Kidney tubule cell (primary cell): Measurements from ENCODE around the gene FHL5.
"Not testable (repeated sequence)": the region's sequence is repeated elsewhere in the genome, so short reads cannot be mapped to it uniquely, and the experiment has no call there.

Experiments used
- DNase-seq: peaks from one replicate; pipeline ENCODE4 v3.0.0-alpha.2; 2018; ENCODE audit warnings: low spot score

Gene FHL5

DNA sequence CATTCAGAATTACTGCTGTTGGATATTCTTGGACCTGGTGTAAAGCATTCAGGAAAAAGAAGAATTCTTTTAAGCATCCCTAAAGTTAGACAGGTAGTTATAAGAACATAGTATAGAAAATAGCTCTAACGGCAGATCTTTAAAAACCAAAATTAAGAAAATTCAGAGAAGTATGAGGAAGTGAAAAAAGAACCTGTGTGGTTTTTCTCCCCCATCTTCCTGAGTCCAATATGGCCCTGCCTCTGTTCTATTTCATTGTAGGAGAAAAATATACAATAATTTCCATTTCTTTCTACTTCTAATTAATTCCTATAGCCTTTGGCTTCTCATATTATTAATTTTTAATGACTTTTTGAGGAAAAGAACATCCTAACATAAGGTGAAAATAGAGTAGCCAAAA, 47.1 kb downstream of the FHL5 start:
- no peak for DNase-seq

DNA sequence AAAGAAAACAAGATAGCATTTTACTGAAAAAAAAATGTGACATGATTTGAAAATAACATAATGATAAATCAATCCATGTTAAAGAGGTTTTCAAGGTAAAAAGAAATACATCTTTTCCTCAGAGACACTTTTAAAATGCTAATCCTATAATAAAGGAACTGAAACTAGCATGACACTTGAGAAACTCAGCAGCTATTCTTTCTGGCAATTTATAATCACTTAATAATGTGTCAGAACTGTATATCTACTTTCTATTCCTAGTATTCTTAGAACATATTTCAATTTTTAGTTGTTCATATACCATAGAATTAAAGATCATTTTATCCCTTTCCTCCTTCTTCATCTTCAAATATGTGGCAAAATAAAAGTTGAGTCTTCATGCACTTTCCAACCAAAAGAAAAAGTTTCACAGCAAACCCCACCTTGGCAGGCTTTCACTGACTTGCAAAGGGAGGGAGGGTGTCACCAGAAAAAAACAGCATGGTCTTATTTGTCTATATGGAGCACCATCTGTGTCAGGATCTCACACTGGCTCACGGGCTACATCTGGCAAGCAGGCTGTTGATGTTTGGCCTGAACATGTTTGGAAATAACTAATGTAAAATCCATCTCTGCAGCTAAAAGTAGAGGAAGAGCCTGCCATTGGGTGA, 48.5 kb downstream of the FHL5 start:
- DNase-seq, result no peak

DNA sequence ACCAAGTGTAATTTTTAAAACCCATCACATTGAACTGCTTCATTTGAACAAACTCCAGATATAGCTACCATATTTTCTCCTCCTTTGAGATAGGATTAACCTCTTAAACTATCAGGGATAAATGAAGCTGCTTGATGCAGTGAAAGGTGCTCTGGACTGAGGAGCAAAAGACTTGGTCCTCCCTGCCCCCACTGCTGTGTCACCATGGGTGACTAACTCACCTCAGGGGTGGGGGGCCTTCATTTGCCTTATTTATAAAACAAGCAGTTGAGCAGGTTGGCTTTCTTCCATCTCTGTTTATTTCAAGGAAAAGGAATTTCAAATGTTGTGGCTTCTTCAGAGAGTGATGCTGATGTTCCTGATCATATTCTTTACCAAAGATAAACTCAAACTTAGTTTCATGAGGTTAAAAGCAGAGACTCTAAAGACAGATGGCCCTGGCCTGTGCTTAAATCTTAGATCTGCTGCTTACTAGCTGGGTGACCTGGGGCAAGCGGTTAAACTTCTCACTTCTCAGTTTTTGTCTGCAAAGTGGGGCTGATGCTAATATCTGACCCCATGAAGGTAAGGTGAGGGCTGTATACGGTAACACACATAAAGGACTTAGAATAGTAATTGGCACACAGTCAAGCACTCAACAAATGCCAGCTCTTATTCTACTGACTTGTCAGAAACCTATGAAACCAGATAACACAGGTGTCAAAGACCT, 50.5 kb downstream of the FHL5 start:
- DNase-seq, result no peak

DNA sequence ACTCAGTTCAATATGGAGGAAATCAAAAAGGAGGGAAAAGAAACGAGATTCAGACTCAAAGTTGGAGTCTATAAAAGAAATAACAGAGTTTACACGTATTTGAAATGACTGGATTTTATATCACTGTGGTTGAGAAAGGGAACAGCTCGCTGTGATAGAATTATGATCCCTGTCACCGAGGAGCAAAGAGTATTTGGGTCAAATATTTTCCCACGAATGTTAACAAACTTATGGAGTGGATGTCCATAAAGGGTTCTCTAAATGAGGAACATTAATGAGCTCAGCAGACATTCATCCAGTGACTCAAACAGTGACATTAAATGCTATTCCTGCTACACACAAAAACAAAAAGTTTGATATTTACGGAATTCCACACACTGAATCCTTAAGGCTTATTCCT, 57.9 kb downstream of the FHL5 start:
- no peak for DNase-seq

DNA sequence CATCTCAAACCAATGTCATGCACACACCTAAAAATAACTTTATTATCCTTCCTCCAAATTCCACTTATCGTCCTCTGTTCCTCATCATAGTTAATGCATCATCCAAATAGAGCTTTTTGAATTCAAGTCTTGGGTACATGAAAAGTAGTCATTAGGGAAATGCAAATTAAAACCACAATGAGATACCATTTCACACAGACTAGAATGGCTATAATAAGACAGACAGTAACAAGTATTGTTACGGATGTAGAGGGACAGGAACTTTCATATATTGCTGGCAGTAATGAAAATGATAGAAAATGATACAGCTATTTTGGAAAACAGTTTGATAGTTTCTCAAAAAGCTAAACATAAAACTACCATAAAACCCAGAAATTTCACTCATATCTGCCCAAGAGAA, 59.1 kb downstream of the FHL5 start:
- DNase-seq, result no peak

DNA sequence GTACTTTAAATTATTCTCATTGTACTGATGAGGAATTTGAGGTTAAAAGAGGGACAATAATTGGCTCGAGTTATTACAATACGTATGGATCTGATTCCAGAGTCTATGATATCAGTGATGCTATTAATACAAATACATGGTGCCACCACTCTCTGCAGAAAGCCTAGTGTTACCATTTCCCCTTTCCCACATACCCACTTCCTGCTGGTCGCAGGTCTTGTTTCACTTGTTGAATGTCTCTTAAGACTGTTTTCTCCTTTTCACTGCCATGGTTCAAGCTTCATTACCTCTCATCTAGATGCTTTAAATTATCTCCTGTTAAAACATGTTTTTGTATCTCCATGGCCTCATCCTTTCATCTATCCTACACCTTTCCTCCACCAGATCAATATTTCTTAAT, 62.0 kb downstream of the FHL5 start:
- no peak for DNase-seq

DNA sequence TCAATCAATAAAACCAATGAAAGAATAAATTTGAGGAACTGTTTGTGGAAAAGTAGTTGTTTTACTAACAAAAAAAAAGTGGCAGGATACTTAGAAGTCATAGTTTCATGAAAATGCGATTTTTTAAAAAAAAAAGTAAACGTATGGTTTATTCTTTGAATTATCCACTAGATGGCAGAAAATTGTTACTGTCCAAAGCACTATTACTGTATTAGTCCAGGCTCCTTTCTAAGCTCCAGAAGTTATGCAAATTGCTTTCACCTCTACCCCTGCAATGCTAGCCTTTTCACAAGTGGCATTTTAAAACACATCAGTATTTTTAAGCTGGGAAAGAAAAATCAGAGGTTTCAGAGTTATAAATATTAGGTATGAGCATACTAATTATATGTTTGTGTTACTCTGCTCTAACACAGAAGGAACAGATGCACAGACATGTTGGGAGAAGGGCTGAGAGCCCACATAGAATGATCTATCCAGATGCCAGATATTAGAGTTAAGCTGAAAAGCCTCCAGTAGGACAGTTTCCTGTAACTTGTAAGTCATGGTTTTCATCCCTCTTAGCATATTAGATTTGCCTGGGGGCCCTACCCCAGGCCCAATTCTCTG, 63.9 kb downstream of the FHL5 start:
- peak; percentile 31 for DNase-seq

DNA sequence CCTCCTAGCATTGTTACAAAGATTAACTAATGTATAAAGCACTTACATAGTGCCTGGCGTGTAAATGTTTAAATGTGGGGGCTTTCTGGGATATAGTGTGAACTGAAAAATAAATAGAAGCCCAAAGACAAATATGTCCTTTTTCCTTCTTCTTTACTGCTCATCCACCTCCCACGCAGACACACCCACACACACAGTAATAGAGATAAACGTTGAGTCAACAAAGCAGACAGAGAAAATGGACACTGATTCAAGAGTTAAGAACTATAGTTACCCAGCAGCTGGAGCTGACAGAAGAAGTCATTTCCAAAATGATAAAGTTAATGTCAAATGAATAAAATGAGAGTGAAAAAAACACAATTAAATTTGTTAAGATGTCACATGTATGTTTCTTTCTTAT, 68.3 kb downstream of the FHL5 start:
- no peak for DNase-seq

DNA sequence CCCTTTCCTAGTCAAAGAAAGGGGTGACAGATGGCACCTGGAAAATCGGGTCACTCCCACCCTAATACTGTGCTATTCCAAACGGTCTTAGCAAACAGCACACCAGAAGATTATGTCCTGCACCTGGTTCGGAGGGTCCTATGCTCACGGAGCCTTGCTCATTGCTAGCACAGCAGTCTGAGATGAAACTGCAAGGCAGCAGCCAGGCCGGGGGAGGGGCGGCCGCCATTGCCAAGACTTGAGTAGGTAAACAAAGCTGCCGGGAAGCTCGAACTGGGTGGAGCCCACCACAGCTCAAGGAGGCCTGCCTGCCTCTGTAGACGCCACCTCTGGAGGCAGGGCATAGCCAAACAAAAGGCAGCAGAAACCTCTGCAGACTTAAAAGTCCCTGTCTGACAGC, 75.1 kb downstream of the FHL5 start:
- not testable (repeated sequence) for DNase-seq

DNA sequence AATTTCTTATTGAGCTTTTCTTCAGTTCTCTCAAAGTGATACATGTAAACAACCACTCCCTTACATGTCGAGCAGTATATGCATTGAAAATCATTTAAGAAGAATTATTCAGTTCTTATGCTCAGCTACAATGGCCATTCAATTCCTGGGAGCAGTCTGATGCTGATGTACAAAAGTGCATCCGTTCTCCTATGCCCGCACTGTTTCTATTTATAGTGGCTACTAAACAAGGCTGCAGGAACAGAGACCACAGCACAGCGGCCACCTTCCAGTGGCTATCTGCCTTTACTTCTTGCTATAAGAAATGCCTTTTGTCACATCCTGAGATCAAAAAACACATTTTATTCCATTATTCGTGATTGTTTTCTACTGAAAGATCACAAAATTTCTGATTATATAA, 82.2 kb downstream of the FHL5 start:
- DNase-seq, result no peak

DNA sequence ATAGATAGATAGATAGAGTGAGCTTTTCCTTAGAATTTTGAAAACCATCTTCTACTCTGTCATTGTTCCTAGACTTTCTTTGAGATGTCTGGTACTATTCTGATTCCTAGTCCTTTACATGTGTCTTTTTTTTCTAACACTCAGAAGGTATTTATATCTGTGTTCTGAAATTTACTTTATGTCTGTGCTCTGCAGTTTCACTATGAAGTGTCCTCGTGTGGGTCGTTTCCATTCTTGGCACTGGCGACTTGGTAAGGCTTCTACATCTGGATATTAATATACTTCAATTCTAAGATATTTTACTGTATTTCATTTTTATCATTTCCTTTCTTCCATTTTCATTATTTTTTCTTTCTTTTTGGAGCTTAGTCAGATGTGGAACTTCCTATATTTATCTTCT, 87.0 kb downstream of the FHL5 start:
- DNase-seq, result no peak

DNA sequence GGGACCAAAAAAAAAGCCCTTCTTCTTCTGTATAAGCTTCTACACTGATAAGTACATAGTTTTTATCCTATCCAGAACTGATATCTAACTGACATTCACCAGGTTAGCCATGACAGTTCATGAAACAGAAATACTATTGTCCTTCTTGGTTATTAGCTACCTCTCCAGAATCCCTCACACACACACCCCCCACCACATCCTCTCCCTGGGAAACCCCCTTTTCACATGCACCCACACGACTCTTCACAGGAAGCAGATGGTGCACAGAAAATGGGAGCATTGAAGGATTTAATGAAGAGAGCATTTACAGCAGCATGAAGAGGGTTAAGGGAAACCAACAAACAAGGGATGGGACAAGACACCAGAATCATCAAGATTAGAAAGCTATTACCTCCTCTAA, 88.9 kb downstream of the FHL5 start:
- no peak for DNase-seq

DNA sequence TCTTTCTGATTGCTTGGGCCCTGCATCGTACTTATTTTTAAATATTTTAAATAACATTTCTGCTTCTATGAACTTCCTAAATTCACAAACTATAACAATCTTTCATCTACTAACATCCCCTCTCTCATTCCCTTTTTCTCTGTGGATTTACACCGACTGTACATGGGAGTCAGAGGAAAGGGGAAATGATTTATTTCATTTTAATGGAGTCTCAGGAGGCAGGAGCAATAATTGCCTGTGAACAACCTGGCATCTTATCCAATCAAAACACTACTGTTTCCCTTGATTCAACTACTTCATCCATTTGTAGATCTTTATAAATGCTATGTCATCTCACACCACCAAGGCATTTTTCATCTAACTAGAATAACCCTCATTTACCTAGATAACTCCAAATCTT, 89.6 kb downstream of the FHL5 start:
- DNase-seq, result no peak

DNA sequence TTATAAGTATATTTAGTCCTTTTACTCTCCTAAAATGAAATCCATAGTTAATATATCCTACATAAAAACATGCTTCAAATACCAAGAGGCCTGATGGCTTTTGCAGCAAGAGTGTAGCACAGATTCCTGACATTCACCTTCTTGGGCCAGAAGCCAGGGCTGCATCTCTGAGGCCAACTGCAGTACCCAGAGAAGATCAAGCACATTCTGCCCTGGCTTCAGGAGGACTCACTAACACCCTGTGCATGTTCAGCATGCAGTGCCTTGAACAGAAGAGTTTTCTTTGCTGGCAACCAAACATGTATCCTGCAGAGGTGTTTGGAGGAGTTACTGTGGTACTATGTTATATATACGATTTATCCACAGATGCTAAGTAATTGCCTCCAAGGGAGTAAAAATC, 90.3 kb downstream of the FHL5 start:
- DNase-seq, result no peak

DNA sequence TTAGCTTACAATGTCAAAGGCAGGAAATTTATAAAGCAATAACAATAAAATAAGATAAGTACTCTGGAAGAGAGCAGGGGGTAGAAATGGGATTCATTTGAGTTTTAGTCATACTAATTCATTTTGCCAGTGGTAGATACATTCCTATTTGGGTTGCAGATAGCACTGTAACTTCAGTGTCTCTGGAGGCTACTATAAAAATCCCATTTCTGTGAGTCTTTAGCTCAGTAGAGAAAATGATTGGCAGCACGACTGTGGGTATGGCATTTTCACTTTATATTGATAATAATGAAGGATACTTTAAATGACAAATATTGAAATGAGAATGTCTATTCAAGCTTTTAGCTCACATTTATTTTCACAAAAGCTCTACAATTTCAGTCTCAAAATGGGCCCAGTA, 93.6 kb downstream of the FHL5 start:
- no peak for DNase-seq

DNA sequence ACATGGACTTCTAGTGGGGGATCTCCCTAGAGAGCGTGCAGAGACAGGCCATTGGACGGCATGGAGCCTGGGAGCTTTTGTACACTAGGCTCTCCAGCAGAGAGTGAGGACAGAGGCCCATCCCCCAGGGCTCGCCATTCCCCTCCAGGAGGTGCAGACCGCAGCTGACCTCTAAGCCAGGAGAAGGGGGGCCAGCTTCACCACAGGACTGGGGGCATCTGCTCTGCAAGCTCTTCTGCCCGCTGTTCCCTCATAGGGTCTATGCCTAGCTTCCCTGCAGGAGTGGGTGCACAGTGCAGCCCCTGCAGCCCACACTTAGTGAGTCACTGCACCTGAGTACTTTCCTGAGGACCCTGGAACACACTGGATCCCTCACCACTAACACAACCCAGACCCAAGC, 94.4 kb downstream of the FHL5 start:
- no peak for DNase-seq

DNA sequence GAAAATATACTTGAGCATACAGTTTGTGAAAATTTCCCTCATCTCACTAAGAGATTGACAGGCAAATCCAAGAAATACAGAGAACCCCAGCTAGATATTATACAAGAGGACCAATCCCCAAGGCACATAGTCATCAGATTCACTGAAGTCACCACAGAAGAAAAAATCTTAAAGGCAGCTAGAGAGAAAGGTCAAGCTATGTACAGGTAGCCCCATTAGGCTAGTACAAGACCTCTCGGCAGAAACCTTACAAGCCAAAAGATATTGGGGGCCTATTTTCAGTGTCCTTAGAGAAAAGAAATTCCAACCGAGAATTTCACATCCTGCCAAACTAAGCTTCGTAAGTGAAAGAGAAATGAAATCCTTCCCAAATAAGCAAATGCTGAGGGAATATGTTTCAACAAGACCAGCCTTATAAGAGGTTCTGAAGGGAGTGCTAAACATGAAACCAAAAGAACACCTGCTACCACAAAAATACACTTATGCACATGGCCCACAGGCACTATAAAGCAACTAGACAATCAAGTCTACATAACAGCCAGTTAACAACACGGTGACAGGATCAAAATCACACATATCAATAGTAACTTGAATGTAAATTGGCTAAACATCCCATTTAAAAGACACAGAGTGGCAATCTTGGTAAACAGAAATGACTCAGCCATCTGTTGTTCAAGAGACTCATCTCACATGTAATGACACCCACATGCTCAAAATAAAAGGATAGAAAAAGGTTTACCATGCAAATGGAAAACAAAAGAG, 96.3 kb downstream of the FHL5 start:
- DNase-seq, result no peak
